Astrocyte (in vitro differentiated cells and primary cell): Measurements from ENCODE around the gene GTF3C1. TPM values are rescaled to one million over a fixed set of nuclear protein-coding genes. Genes with fewer than 3 reads are reported as not detected.

Experiments
- DNase-seq: peaks from one replicate; pipeline ENCODE4 v3.0.0-alpha.2; 2010; ENCODE audit warnings: low read depth
- FAIRE-seq: peaks from 2 replicates; lab custom pipeline; 2011; peaks lifted over from hg19 to GRCh38; lab: Jason Lieb, UNC
- H2AFZ ChIP-seq: 2 replicates; pipeline ENCODE4 v1.6.0; 2012; ENCODE audit warnings: low read depth, low read length, inconsistent platforms
- H3K27ac ChIP-seq: 2 replicates; pipeline ENCODE4 v1.5.1; 2011; ENCODE audit warnings: low read depth, low read length, inconsistent platforms
- H3K27me3 ChIP-seq: 2 replicates; pipeline ENCODE4 v1.6.0; 2011; ENCODE audit warnings: low read length, inconsistent platforms; ENCODE audit not compliant: insufficient read depth
- H3K36me3 ChIP-seq: 2 replicates; pipeline ENCODE4 v1.5.1; 2011; ENCODE audit warnings: low read length, inconsistent platforms; ENCODE audit not compliant: insufficient read depth
- H3K4me1 ChIP-seq: 2 replicates; pipeline ENCODE4 v1.5.1; 2011; ENCODE audit warnings: low read length, inconsistent platforms; ENCODE audit not compliant: insufficient read depth
- H3K4me2 ChIP-seq: 2 replicates; pipeline ENCODE4 v1.6.0; 2012; ENCODE audit warnings: low read length, inconsistent platforms
- H3K4me3 ChIP-seq: 2 replicates; pipeline ENCODE4 v1.5.1; 2011; ENCODE audit warnings: low read depth, mild to moderate bottlenecking, low read length, inconsistent platforms; ENCODE audit not compliant: insufficient read depth
- H3K79me2 ChIP-seq: 2 replicates; pipeline ENCODE4 v1.6.0; 2012; ENCODE audit warnings: mild to moderate bottlenecking, low read length, inconsistent platforms; ENCODE audit not compliant: insufficient read depth
- H3K9ac ChIP-seq: 2 replicates; pipeline ENCODE4 v1.6.0; 2012; ENCODE audit warnings: mild to moderate bottlenecking, low read length, inconsistent platforms
- H3K9me3 ChIP-seq: 2 replicates; pipeline ENCODE4 v1.5.1; 2012; ENCODE audit warnings: low read depth, mild to moderate bottlenecking, low read length, inconsistent platforms; ENCODE audit not compliant: insufficient read depth
- H4K20me1 ChIP-seq: 2 replicates; pipeline ENCODE4 v1.6.0; 2012; ENCODE audit warnings: low read length, inconsistent platforms; ENCODE audit not compliant: insufficient read depth
- H3K27ac Mint-ChIP-seq: one replicate; pipeline ENCODE4 v1.8.0; 2021; ENCODE audit warnings: mild to moderate bottlenecking, mixed read lengths; ENCODE audit not compliant: unreplicated experiment
- H3K27me3 Mint-ChIP-seq: one replicate; pipeline ENCODE4 v1.8.0; 2021; ENCODE audit warnings: low read depth, mixed read lengths; ENCODE audit not compliant: unreplicated experiment
- H3K36me3 Mint-ChIP-seq: one replicate; pipeline ENCODE4 v1.8.0; 2021; ENCODE audit warnings: low read depth, mixed read lengths; ENCODE audit not compliant: unreplicated experiment
- H3K4me1 Mint-ChIP-seq: one replicate; pipeline ENCODE4 v1.8.0; 2021; ENCODE audit warnings: low read depth, mixed read lengths; ENCODE audit not compliant: unreplicated experiment
- H3K4me3 Mint-ChIP-seq: one replicate; pipeline ENCODE4 v1.8.0; 2021; ENCODE audit warnings: mild to moderate bottlenecking, moderate library complexity, mixed read lengths; ENCODE audit not compliant: unreplicated experiment
- H3K9me3 Mint-ChIP-seq: one replicate; pipeline ENCODE4 v1.8.0; 2021; ENCODE audit warnings: mild to moderate bottlenecking, mixed read lengths; ENCODE audit not compliant: unreplicated experiment
- EZH2 ChIP-seq: IDR thresholded peaks from 2 replicates; pipeline ENCODE4 v1.6.1; 2012; ENCODE audit warnings: mild to moderate bottlenecking, low read length, inconsistent platforms; ENCODE audit not compliant: insufficient read depth
- total RNA-seq: library from RNA; stranded (reverse); gene quantifications from 2 replicates; pipeline ENCODE4 v1.2.1, GENCODE V29; 2021
- TF ChIP-seq, protein P1 (sequence below): IDR thresholded peaks from 2 replicates; pipeline ENCODE4 v1.5.1; 2011; ENCODE audit warnings: low read depth, mild to moderate bottlenecking, inconsistent platforms, low read length, moderate library complexity; ENCODE audit not compliant: insufficient read depth

The GTF3C1 gene
- total RNA-seq, 1 donor from 2014 or later = 103 TPM

DNA sequence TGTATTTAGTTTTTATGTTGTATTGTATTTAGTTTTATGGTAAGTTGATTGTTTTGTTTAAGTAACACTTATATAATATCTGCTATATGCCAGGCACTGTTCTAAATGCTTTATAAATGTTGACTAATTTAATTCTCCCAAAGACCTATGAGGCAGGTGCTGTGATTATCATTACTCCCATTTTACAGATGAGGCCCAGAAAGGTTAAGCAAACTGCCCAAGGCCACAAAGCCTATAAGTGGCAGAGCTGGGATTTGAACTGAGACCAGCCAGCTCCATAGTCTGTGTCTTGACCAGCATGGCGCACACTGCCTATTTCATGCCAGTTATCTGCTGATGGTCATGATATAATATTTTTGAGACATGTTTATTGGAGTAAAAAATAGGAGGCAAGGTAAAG, 123.8 kb downstream of the GTF3C1 start:
- Histone ChIP-seq H3K4me2 (no peak overlapping the region), H3K27ac (no peak overlapping the region), H3K9me3 (no peaks in the 10 kb centered on the region), H3K4me3 (no peak overlapping the region), H4K20me1 (no peaks in the 10 kb centered on the region), H2AFZ (no peak overlapping the region), H3K79me2 (no peaks in the 10 kb centered on the region), H3K36me3 (no peaks in the 10 kb centered on the region), H3K9ac (no peak overlapping the region), H3K27me3 (no peaks in the 10 kb centered on the region), H3K4me1 (no peaks in the 10 kb centered on the region)
- Mint-ChIP-seq H3K27me3 (peaks cover 4% of the 10 kb centered on the region), H3K4me3 (no peak overlapping the region), H3K27ac (no peak overlapping the region), H3K9me3 (peaks cover 12% of the 10 kb centered on the region), H3K36me3 (peaks cover 6% of the 10 kb centered on the region), H3K4me1 (peaks cover 3% of the 10 kb centered on the region)
- no peak for DNase-seq
- FAIRE-seq = no peak
- TF ChIP-seq, protein P1, sequence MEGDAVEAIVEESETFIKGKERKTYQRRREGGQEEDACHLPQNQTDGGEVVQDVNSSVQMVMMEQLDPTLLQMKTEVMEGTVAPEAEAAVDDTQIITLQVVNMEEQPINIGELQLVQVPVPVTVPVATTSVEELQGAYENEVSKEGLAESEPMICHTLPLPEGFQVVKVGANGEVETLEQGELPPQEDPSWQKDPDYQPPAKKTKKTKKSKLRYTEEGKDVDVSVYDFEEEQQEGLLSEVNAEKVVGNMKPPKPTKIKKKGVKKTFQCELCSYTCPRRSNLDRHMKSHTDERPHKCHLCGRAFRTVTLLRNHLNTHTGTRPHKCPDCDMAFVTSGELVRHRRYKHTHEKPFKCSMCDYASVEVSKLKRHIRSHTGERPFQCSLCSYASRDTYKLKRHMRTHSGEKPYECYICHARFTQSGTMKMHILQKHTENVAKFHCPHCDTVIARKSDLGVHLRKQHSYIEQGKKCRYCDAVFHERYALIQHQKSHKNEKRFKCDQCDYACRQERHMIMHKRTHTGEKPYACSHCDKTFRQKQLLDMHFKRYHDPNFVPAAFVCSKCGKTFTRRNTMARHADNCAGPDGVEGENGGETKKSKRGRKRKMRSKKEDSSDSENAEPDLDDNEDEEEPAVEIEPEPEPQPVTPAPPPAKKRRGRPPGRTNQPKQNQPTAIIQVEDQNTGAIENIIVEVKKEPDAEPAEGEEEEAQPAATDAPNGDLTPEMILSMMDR = no peak
- TF ChIP-seq EZH2 = no peak

DNA sequence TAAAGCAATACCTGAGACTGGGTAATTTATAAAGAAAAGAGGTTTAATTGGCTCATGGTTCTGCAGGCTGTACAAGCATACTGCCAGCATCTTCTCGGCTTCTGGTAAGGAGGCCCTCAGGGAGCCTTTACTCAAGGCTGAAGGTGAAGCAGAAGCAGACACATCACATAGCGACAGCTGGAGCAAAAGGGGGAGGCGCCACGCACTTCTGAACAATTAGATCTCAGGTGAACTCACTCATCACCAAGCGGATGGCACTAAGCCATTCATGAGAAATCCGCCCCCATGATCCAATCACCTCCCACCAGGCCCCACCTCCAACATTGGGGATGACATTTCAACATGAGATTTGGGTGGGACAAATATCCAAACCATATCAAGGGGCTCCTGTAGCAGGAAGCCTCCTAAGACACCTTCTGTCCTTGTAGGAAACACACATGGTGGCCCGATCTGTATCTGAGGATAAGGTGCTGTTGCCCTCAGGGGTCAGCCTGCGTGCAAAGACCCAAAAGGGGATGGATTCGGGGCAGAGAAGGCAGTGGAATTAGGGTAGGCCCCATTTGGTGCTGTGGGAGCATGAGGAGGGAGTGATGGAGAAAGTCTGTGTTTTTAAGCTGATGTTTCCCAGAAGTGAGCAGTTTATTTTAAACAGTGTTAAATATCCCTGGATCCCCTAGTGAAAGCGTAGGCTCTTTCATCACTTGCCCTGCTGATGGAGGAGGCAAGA, 124.8 kb downstream of the GTF3C1 start:
- TF ChIP-seq EZH2 = no peak
- TF ChIP-seq, protein P1 = no peak
- H3K27ac Mint-ChIP-seq = no peak overlapping the region
- H3K36me3 Mint-ChIP-seq = peaks cover 6% of the 10 kb centered on the region
- peaks cover 4% of the 10 kb centered on the region for H3K27me3 Mint-ChIP-seq
- Histone ChIP-seq H3K4me3 (no peak overlapping the region), H3K36me3 (no peaks in the 10 kb centered on the region), H2AFZ (no peak overlapping the region), H3K27ac (no peak overlapping the region), H3K27me3 (no peaks in the 10 kb centered on the region), H3K4me1 (no peaks in the 10 kb centered on the region), H3K9ac (no peak overlapping the region), H3K79me2 (no peaks in the 10 kb centered on the region), H3K9me3 (no peaks in the 10 kb centered on the region), H3K4me2 (no peak overlapping the region), H4K20me1 (no peaks in the 10 kb centered on the region)
- DNase-seq (no peak), FAIRE-seq (no peak)
- H3K9me3 Mint-ChIP-seq = peaks cover 15% of the 10 kb centered on the region
- no peaks in the 10 kb centered on the region for H3K4me1 Mint-ChIP-seq
- no peak overlapping the region for H3K4me3 Mint-ChIP-seq
